Stimulated activated CD8-positive, alpha-beta memory T cell treated with anti-CD3 and anti-CD28 coated beads, Interleukin-15, amount 100 ng/mL, for 1 hour (primary cell): ENCODE measurements around the gene TCERG1L.
"Not testable (repeated sequence)": the region's sequence is repeated elsewhere in the genome, so short reads cannot be mapped to it uniquely, and the experiment has no call there.

Experiments used
- DNase-seq: peaks from one replicate; pipeline ENCODE4 v3.0.0-alpha.2; 2020; ENCODE audit warnings: low read depth

TCERG1L gene, protein sequence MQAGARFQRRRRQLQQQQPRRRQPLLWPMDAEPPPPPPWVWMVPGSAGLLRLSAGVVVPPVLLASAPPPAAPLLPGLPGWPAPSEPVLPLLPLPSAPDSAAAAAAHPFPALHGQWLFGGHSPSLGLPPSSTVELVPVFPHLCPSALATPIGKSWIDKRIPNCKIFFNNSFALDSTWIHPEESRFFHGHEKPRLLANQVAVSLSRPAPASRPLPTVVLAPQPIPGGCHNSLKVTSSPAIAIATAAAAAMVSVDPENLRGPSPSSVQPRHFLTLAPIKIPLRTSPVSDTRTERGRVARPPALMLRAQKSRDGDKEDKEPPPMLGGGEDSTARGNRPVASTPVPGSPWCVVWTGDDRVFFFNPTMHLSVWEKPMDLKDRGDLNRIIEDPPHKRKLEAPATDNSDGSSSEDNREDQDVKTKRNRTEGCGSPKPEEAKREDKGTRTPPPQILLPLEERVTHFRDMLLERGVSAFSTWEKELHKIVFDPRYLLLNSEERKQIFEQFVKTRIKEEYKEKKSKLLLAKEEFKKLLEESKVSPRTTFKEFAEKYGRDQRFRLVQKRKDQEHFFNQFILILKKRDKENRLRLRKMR

DNA sequence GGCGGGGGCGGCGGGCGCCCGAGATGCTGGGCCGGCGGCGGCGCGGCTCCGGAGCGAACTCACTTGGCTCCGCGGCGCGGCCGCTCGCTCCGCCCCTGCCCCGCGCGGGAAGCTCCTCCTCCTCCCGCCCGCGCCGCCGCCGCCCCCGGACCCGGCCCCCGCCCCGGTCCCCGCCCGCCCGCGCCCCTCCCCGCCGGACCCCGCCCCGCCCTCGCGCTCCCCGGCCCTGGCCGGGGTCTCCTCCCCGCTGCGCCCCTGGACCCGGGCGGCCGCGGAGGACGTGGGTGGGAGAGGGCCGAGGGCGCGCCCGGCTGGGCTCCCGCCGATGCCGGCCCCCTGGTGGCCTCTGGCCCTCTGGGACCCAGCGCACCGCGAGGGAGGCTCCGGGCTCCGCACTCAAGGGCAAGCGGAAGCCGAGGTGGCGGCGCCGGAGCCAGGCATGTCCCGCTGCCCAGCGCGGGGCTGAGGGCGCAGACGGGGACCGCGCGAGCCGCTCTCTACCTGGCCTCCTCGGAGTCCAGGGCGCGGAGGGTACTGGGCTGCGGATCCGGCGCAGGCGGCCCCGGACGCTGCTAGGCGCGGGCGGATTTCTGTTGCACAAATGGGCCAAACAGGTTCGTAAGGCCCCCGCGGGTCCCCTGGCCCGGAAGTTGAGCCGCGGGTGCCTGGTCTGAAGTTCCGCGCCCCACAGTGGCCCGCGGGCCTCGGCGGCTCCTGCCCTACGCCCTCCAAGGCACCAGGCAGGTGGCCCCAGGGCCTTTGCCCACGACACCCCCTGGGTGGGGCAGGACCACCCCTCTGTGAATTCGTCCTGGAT, at the start of gene TCERG1L:
Gene TCERG1L, minus strand, starts transcription at position 61 of the 817 bp plus-strand sequence. CDS start 86 bp downstream, outside the sequence.
- DNase-seq, result no peak

DNA sequence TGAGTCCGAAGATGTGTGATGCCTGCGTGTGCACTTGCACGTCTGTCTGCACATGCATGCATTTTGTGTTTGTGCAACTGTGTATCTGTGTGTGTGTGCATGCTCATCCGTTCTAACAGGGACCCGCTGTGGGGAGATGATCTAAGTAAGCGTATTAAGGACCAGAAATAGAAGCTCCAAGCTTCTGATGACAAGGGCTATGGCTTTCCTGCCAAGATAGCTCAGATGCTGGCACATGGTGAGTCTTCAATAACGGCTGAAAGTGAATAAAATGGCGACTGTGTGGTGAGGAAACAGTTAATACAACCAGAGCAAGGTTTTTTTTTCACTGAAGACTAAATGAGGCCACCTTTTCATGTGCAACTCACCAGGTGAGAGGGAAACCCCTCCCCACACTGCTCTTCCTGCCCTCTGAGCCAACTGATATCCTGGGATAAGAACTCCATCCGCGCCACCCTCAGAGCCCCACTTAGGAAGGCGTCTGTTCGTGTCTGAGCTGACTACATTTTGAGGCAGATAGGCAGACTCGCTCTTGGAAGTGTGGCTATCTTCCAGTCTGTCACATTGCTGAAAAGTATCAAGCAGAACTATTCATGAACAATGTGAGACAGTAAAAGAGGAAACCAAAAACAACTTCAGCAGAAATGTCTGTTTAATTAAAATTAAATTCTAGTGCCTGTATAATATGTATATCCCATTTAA, 47.4 kb upstream of the TCERG1L start:
- DNase-seq, result no peak

DNA sequence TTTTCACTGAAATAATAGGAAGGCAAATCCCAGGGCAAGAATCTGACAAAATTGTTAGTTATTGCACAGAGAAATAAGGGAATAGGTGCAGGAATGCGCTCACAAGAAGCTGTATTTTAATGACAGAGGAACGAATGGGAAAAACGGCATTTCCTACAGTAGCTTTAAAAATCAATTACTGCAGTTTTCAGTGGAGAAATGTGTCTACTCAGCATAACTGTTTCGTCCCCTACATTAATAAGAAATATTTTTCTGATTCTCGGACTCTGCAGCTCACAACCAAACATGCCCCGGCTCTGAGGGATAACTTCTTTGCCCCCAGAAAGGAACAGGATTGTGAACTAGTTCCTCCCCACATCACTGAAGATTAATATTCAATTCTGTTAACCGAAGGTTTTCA, 44.9 kb upstream of the TCERG1L start:
- no peak for DNase-seq

DNA sequence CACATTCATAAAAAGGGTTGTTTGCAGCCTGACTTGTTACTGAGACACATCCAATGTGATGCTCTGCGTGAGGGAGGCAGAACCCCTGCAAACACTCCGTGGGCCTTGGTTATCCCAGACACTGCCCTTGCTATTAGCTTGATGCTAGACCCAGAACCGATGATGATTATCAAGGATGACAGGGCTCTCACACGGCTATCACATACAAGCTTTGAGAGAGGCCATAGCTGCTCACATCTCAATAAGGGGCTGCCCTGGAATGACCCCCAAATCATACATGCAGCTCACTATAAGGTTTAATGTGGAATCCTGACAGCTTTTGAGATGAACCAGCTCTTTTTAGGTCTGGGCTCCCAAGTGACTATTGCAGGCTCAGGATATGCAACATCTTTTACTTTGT, 44.4 kb upstream of the TCERG1L start:
- no peak for DNase-seq

DNA sequence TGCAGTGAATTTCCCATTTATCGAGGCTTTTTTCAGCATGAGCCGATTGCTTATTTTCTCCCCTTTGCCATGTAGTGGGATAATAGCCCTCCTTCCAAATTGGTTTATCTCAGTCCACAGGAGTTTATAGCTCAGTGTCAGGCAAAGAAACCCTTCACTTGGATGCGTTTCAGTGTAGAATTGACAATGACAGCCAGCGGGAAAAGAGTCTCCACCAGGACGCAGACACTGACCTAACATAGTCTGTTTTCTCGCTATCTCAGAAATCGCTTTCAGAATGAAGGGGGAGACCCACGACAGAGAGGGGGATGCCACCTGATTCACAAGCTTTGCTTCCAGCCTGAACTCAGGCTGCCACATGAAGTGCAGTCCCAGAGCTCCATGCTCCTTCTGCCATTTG, 43.5 kb upstream of the TCERG1L start:
- DNase-seq, result no peak

DNA sequence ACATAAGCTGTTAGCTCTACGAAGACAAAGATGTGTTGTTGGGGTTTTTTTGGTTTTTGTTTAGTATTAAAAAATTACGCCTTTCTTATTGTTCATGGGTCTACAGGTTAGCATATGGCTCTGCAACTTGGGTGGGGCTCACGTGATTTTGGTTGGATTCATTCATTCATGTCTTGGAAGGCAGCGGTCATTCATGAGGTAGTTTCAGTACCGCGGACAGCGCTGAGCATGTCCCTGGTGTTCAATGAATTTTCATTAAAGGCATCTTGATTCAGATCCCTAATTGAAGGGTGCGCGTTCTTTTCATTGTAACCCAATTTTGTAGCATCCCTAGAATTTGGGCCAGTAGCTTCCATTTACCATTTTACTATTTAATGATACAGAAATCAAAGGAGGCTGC, 42.9 kb upstream of the TCERG1L start:
- DNase-seq, result no peak

DNA sequence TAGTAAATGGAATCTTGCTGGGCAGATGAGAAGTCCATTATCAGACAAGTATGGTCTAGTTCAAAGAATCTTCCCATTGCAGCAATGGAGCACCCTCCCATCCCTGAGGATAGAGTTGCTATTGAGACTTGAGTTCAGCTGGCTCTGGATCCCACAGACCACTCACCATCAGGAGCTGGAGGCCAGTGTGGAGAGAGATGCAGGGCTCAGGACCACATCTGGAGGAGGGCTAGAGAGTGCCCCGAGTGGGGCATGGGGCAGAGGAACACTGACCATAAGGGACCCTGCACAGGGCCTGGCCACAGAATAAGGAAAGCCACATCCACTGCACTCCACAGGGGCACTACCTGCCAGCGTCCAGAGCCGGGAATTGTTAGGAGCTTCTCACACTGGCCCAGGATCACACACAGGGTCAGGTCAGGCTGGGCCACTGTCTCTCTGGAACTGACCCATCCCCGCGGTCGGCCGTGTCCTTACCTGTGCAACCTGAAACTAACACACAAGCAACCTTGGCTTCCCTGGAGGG, 41.3 kb upstream of the TCERG1L start:
- DNase-seq, result no peak

DNA sequence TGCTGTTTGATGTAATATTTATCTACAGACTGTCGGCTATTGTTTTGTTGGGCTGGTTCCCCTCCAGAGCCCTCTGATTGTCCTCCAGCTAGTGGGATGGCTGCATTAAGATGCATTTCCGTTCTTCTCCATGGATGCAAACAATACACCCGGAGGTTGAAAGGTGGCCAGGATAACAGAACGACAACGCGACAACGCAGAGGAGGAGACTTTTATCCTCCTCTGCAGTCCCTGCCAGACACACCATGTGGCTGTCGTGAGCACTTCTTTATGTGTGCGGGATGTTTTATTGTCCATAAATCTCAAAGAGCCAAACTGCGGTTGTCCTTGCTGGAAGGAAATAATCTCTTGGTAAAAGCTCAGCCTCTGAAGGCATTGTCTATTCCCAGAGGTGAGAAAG, 39.1 kb upstream of the TCERG1L start:
- DNase-seq, result no peak

DNA sequence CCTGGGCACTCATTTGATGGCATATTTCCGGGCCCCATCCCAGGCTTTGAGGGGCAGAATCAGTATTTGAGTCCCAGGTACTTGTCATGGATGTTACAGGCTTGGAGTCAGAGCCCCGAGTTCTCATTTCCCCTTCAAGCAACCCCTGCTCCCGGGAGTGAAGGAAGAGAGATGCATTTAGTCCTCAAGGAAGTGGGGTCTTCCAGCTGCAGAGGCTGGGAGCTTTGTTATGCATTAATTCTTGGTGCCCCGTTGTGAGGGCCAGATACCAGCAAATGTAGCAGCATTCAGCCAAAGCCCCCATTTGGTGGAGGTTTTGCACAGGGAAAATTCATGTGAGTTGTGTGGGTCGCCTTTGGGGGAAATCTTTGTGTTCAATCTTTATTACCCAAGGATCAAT, 38.7 kb upstream of the TCERG1L start:
- no peak for DNase-seq

DNA sequence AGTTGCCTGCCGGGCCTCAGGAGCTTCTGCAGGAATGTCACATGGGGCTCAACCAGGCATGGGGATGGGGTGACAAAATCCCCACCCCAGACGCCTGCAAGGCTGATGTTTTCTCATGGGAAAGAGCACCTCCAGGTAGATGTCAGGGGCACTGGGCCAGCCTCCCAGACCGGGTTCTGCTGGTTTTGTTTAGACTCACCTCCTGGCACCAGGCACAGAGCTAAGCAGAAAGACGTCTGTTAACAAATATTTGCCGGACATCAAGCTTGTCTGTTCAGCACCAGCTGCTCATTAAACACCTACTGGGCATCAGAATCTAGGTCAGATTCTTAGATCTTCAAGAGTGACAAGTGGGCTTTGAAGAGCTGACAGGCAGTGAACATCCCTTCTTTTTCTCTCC, 34.9 kb upstream of the TCERG1L start:
- no peak for DNase-seq

DNA sequence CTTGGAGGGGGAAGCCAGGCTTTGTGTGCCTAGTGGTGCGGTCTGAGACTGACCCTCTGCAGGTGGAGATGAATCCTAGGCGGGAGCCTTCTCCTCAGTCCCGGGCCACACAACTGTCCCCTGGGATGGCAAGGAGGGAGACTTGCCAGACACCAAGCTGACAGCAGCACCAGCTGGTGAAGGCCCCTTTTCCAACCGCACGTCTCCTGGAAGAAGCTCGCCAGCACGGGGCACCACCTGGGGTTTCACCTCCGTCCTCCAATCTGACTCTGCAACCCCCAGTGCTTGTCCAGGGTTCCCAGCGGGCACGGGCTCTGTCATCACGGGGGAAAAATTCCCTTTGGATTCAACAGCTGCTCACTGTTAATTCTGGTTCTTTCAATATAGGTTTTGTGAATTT, 34.2 kb upstream of the TCERG1L start:
- no peak for DNase-seq

DNA sequence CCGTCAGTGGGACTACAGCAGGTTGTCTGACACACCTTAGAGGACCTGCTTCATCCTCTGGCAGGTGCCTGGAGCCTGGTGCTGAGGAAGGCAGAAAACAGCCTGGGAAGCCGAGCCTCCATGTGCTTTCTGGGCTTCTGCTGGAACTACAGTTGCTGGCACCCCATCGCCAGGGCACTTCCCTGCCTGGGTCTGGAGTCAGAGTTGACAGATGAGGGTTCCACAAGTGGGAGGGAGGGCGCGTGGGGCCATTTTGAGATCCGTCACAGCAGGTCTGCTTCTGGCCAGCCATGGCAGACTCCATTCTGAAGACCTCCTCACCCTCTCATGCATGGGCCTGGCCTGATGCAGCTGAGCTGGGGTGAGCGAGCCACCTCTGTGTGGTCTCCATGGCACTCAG, 33.2 kb upstream of the TCERG1L start:
- no peak for DNase-seq

DNA sequence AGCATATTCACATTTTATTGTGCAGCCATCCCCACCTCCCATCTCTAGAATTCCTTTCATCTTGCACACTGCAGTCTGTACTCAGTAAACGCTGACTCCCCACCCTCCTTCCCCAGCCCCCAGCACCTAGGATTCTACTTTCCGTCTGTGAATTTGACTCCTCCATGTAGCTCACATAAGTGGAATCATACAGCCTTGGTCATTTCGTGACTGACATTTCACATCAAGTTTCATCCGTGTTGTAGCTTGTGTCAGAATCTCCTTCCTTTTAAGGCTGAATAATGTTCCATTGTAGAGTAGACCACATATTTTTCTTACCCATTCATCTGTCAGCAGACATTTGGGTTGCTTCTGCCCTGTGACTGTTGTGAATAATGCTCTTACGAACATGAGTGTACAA, 26.2 kb upstream of the TCERG1L start:
- DNase-seq, result no peak

DNA sequence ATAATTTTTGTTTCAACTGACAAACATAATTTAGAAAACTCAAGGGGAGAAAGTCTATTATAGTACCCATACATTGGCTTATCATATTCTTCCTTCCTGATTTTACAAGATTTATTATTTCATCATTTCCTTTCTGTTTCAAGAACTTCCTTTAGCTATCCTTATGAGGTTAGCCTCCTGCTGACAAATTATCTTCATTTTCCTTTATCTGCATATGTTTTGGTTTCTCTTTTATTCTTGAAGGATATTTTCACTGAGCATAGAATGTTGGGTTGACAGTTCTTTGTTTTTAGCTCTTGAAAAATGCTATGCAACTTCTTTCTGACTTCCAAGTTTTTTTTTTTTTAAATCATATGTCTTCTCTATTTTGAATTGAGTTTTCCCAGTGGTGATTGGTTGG, 21.3 kb upstream of the TCERG1L start:
- DNase-seq, result no peak

DNA sequence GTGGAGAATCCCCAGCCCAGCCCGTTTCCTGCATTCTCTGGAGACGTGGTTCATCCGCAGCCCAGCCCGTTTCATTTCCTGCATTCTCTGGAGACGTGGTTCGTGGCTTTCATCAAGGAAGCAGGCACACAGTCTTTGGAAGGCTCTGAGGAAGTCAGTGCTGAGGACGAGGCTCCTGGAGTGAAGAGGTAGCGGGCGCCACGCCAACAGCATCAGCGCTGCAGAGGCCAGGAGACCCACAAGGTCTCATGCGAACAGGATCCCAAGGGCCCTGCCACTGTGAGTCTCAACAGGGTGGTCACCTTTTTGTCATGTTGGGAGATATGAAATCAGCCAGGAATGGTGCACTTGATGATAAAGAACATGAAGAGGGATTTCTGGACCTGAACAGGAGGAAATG, 12.4 kb upstream of the TCERG1L start:
- DNase-seq, result no peak

DNA sequence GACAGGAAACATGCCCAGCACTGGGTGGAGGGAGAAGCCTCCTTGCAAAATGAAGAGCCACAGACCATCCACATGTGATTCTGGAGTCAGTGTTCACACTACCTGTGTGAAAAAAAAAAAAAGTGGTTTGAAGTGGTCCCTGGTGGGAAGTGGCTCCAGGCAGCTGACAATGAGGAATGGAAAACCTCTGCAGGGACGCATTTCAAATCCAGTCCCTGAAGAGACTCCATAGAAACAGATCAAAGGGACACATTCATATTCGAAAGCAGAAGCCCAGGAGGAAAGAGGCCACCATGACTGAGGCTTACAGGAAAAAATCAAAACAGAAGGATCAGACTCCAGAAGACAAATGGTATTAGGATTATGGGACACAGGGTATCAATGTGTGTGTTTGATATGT, 11.5 kb upstream of the TCERG1L start:
- DNase-seq, result no peak

DNA sequence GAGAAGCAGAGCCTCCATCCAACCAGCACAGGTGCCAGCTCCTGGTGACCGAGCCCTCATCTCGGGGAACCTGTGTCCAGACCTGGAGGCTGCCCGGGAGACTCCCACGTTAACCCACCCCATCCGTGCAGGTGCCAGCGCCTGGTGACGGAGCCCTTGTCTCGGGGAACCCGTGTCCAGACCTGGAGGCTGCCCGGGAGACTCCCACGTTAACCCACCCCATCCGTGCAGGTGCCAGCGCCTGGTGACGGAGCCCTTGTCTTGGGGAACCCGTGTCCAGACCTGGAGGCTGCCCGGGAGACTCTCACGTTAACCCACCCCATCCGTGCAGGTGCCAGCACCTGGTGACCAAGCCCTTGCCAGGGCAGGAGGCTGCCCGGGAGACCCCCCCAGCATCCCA, 11.1 kb upstream of the TCERG1L start:
- not testable (repeated sequence) for DNase-seq

DNA sequence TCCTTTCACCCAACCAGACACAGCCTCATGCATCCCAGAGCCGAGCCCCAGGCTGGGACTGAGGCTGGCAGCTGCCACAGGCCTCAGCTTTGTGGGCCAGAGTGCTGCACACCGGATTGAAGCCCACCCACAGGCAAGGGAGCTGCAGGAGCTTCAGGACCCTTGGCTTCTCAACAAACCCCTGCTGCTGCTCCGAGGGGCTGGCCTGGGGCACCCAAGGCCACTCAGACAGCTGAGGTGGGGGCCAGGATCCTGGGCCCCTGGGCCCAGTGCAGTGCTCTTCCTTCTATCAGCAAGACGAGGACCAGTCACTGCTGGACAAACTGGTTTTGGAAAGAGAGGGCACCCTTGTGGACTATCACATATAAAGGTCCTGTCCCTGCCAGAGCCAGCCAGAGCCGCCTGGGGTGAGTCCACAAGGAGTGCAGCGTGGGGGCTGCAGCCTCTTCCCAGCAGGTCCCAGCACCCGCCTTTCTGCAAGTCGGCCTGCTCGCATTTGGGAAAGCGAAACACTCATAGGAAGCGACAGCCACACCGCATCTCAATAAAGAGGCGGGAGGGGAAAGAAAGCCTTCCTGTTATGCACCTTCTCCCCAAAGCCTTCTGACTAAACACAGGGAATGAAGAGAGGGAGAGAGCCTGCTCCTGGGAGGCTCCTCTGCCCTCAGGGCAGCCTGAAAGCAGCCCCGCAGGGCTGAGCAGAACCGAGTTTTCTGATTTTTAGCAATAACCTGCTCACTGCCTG, 9.5 kb upstream of the TCERG1L start:
- no peak for DNase-seq

DNA sequence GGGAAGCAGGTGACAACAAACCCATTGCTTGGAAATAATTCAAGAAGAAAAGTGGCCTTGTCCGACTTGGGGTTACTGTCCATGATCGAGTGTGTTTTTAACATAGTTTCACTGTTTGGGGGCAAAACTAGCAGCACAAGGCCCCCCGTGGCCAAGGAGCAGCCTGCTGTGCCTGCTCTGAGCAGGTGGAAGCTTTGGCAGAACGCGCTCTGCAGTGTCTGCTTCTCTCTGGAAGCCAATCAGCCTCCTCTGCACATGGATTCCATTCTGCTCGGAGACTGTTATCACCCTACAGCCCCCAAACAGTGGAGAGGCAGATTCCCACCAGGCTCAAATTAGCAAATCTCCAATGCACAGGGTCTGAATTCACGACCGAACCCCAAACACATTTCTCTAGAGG, 7.3 kb upstream of the TCERG1L start:
- DNase-seq, result no peak

DNA sequence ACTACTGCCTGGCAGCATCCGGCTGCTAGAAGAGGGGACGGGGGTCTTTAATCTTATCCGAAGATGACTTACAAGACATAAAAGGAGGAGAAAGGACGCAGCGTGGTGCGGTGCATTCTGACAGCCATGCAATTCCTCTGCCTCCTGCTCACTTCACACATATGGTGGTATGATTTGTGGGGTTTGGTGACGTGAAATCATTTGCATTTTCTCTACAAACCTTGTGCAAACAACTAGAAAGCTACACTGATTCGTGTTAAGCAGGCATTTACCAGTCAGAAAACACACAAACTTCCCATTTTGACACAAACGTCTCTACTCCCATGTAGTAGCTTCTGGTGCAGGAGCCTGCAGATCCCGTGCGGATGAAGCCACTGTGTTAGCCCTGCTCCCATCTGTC, 6.8 kb upstream of the TCERG1L start:
- DNase-seq, result no peak

DNA sequence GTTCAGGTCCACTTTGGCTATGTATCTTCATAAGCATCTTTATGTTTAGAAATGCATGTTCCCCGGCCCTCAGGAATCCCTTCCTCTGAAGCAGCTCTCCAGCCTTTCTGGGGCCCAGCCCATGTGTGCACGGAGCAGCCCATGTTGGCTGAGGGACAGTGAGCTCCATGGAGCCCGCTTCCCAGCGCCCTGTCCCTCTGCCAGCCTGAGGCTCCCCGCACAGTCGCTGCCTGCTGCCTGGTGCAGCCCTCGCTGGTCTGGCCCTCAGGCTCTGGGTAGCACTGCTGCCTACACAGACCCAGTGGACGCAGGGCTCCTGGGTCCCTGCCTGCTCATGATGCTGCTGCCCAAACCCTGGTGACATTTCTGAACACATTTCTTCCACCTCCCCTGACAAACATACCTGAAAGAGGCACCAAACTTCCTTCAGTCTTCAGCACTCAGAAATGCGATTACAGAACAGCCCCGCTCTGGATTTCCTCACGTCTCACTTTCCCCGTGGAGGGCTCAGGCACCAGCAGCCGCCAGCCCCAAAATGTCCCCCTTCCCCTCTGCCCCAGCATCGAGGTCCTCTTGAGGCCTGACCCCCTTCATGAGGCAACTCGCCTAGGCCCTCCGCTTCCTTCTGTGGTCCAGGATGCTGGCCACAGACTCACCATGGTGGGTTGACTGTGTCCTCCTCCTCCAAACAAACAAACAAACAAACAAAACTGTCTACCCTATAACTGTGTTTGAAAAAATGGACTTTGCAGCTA, 5.0 kb upstream of the TCERG1L start:
- DNase-seq, result no peak
